IPS-15b (cell line): ENCODE data around the gene CLASRP.
A peak's percentile ranks its signal among the peaks of the same experiment; 100 is the strongest.

ENCODE experiments used
- H3K27me3 ChIP-seq: one replicate; pipeline ENCODE4 v1.6.1; 2013; ENCODE audit warnings: low read length; ENCODE audit not compliant: control insufficient read depth, insufficient read depth
- H3K36me3 ChIP-seq: one replicate; pipeline ENCODE4 v1.6.1; 2013; ENCODE audit warnings: low read length; ENCODE audit not compliant: control insufficient read depth, insufficient read depth
- H3K4me1 ChIP-seq: one replicate; pipeline ENCODE4 v1.6.1; 2013; ENCODE audit warnings: mild to moderate bottlenecking, low read length; ENCODE audit not compliant: control insufficient read depth, insufficient read depth
- H3K4me3 ChIP-seq: one replicate; pipeline ENCODE4 v1.5.1; 2013; ENCODE audit warnings: low read depth, low read length
- H3K9ac ChIP-seq: one replicate; pipeline ENCODE4 v1.6.1; 2013; ENCODE audit warnings: low read depth, mild to moderate bottlenecking, low read length
- H3K9me3 ChIP-seq: one replicate; pipeline ENCODE4 v1.6.1; 2013; ENCODE audit warnings: mild to moderate bottlenecking, low read length; ENCODE audit not compliant: control insufficient read depth, insufficient read depth

CLASRP gene

DNA sequence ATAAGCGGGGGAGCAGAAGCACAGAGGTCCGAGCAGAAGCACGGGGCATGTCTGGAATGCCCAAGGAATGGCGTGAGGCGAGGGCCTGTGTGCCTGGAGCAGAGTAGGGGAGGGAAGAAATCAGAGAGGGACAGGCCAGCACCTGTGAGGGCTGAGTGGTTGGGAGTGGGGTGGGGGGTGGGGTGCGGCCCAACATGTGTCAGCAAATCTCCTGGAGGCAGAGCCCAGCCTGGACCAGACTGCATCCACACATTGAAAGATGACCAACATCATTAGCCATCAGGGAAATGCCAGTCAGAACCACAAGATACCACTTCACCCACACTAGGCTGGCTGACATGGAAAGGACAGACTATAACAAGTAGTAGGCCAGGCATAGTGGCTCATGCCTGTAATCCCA, 11.2 kb downstream of the CLASRP start:
- no peaks in the 10 kb centered on the region for H3K27me3 ChIP-seq
- no peaks in the 10 kb centered on the region for H3K4me1 ChIP-seq
- no peaks in the 10 kb centered on the region for H3K9me3 ChIP-seq
- peak overlapping the region; percentile 47 for H3K9ac ChIP-seq
- H3K36me3 ChIP-seq, result peaks cover 36% of the 10 kb centered on the region
- H3K4me3 ChIP-seq, result no peak overlapping the region

DNA sequence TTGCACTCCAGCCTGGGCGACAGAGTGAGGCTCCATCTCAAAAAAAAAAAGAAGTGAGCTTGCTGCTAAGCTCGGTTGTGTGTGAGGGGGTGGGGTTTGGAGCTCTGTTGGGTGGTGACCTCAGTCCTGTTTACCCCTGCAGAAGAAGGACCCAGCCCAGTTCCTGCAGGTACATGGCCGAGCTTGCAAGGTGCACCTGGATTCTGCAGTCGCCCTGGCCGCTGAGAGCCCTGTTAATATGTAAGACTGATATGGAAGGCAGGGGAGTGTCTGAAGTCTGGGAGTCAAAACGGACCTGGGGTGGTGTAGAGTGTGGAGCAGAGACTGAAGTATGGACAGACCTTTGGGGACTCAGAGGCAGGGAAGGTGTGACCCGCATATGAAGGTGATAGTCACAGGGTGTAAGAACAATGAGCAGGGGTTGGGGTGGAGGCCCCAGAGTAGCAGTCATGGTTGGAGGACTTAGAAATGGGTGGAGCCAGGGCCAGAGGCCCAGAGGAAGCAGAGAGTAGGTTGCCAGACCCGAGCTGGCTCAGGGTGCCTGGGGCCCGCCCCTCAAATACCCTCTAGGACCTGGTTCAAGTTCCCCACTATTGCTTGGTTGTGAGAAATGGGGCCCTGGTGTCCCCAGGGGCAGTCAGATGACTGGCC, 13.2 kb downstream of the CLASRP start:
- H3K4me3 ChIP-seq, result no peak overlapping the region
- no peak overlapping the region for H3K9ac ChIP-seq
- no peaks in the 10 kb centered on the region for H3K9me3 ChIP-seq
- H3K36me3 ChIP-seq, result peaks cover 37% of the 10 kb centered on the region
- no peaks in the 10 kb centered on the region for H3K4me1 ChIP-seq
- no peaks in the 10 kb centered on the region for H3K27me3 ChIP-seq

DNA sequence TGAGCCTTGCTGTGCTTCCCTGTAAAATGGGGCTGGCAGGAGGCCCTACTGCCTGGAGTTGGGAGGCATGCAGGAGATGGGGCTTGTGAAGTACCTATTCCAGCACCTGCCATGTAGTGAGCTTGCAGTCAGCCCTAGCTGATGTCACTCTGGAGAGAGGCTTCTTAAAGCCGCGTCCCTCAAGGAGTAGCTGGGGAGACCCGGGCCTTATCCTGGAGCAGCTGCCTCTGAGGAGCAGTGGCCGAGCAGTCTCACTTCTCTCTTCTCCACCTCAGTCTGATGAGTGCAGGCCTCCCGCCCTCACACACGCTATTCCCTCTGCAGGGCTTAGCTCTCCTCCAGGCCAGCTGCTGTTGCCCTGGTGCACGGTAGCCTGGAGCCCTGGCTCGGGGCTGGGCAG, 18.0 kb downstream of the CLASRP start:
- Histone ChIP-seq H3K9ac (no peak overlapping the region), H3K4me1 (peaks cover 3% of the 10 kb centered on the region), H3K9me3 (no peaks in the 10 kb centered on the region), H3K36me3 (peaks cover 76% of the 10 kb centered on the region), H3K27me3 (no peaks in the 10 kb centered on the region), H3K4me3 (no peak overlapping the region)

DNA sequence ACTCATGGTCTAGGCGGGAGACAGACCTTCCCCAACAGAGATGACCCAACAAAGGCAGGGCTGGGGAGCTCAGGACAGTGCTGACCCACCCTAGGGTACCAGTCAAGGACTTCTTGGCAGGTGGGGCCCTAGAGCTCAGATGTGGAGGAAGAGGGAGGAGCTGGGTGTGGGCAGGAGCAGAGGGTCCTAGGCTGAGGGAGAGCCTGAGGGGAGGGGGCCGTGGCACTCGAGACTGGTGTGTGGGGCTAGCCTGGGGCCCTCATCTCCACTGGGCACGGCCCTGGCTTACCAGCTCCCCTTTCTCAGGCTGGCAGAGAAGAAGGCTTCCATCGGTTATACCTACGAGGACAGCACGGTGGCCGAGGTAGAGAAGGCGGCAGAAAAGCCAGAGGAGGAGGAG, 18.6 kb downstream of the CLASRP start:
- H3K4me1 ChIP-seq, result peaks cover 3% of the 10 kb centered on the region

DNA sequence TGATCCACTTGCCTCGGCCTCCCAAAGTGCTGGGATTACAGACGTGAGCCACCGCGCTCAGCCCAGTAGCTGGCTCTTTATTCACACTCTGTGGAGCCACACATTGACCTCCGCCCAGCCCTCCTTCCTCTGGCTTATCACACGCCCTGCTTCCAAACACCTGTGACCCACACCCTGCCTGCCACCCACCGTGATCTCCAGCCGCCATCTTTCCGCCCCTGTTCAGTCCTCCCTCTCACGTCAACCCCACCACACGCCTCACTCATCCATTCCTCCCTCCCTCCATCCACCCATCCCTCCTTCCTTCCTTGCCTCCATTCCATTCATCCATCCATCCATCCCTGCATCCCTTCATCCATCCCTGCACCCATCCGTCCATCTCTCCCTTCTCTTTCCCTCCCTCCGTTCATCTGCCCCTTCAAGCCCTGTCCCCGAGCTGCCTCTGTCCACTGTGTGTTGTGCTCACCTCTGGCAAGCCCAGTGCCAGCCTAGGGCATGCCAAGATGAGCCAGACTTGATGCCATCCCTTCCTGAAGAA, 19.8 kb downstream of the CLASRP start:
- Histone ChIP-seq H3K4me1 (peaks cover 3% of the 10 kb centered on the region), H3K36me3 (peaks cover 67% of the 10 kb centered on the region), H3K4me3 (no peak overlapping the region), H3K9ac (no peak overlapping the region), H3K27me3 (no peaks in the 10 kb centered on the region), H3K9me3 (no peaks in the 10 kb centered on the region)

More for the DNA sequence above, 18.6 kb downstream of the CLASRP start:
- no peaks in the 10 kb centered on the region for H3K9me3 ChIP-seq
- H3K4me3 ChIP-seq, result no peak overlapping the region
- no peaks in the 10 kb centered on the region for H3K27me3 ChIP-seq
- H3K9ac ChIP-seq, result no peak overlapping the region
- peaks cover 70% of the 10 kb centered on the region for H3K36me3 ChIP-seq

DNA sequence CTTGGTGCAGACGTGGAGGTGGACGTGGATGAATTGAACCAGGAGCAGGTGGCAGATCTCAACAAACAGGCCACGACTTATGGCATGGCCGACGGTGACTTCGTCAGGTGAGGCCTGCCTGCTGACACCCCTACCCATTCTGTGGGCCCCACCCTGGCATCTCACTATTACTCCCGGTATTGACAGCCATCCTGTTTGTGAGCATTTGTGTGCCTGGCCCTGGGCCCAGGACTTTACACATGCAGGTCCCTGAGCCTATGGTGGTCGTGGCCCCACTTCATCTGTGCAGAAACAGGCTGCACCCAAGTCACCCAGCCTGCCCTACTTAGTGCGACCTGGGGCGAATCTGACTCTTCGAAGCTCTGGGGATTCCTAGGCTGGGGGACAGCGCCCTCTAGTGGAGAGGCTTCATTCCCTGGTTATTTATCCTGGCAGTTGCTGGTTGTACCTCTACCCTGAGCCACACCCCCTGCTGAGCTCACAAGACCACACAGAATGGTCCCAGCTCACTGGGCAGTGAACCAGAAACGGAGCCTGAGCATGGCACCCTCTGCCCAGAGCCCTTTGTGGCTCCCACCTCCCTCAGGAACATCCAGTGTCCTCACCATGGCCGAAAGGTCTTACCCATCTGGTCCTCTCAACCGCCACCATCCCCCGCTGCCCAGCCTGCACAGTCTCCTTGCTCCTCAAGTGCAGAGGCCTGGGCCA, 20.6 kb downstream of the CLASRP start:
- Histone ChIP-seq H3K27me3 (no peaks in the 10 kb centered on the region), H3K4me1 (peaks cover 3% of the 10 kb centered on the region), H3K36me3 (peaks cover 67% of the 10 kb centered on the region), H3K4me3 (no peak overlapping the region), H3K9ac (no peak overlapping the region), H3K9me3 (no peaks in the 10 kb centered on the region)

DNA sequence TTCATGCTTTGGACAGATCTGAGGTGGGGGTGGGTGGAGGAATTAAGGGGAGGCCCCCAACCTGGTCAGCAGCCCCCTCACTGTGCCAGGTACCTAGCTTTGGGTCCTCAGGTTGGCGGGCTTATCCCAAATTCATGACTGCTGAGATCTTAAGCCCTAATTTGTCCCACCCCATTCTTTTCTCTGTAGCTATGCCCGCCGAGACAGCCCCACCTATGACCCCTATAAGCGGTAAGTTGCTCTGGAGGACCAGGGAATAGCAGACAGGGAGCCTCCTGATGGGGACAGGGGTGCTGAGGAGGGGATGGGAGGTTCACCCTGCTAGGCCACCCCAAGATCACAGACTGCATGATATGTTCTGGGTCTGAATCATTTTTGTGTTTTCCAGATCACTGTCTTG, 23.1 kb downstream of the CLASRP start:
- Histone ChIP-seq H3K9me3 (no peaks in the 10 kb centered on the region), H3K4me1 (peaks cover 3% of the 10 kb centered on the region), H3K36me3 (peaks cover 62% of the 10 kb centered on the region), H3K27me3 (no peaks in the 10 kb centered on the region), H3K9ac (no peak overlapping the region), H3K4me3 (no peak overlapping the region)

DNA sequence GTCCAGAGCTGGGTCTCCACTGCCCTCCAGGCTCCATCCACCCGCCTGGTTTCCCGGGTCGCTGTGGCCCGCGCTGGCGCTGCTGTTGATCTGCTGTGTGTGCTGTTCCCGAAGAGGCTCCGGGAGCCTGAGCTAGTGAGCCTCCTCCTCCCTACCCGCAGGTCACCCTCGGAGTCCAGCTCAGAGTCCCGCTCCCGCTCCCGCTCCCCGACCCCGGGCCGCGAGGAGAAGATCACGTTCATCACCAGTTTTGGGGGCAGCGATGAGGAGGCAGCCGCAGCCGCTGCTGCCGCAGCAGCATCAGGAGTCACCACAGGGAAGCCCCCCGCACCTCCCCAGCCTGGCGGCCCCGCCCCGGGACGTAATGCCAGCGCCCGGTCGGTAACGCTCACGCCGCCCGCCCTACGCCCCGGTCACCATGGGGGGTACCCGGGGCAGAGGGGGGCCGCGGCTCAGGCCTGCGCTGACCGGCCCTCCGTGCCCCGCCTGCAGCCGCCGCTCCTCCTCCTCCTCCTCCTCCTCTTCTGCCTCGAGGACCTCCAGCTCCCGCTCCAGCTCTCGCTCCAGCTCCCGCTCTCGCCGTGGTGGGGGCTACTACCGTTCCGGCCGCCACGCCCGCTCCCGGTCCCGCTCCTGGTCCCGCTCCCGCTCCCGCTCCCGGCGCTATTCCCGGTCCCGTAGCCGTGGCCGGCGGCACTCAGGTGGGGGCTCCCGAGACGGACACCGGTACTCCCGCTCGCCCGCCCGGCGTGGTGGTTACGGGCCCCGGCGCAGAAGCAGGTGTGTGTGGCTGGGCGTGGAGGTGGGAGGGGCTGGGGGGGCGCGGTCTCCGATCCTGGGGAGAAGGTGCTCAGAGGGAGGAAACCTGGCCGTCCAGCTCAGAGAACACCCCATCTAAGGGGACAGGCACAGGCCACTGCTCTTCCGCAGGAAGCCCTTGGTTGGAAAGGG, 25.3 kb downstream of the CLASRP start:
- no peak overlapping the region for H3K9ac ChIP-seq
- peaks cover 3% of the 10 kb centered on the region for H3K4me1 ChIP-seq
- H3K36me3 ChIP-seq, result peaks cover 52% of the 10 kb centered on the region
- H3K27me3 ChIP-seq, result no peaks in the 10 kb centered on the region
- H3K9me3 ChIP-seq, result no peaks in the 10 kb centered on the region
- no peak overlapping the region for H3K4me3 ChIP-seq

DNA sequence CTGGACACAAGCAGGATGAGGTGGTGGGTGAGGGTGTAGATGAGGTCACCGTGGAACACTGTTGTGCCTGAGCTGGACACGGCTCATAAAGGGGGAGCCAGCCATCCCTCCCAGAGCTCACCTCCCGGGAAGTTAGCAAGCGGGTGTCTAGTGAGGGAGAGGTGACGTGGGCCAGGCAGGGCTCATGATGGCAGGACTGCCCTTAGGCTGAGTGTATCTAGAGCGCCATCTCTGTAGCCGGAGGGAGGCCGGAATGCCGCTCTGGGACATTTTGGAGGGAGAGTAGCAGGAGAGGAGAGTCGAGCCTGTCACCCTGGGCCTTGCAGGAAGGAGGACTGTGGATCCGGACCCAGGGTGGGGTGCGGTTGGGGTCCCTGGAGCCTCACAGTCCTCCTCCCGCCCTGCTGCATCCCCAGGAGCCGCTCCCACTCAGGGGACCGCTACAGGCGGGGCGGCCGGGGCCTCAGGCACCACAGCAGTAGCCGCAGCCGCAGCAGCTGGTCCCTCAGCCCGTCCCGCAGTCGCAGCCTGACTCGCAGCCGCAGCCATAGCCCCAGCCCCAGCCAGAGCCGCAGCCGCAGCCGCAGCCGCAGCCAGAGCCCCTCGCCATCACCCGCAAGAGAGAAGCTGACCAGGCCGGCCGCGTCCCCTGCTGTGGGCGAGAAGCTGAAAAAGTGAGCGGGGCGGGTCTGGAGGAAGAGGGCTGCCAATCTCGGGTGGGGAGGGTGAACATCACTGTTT, 28.2 kb downstream of the CLASRP start:
- peaks cover 58% of the 10 kb centered on the region for H3K36me3 ChIP-seq
- H3K9ac ChIP-seq, result no peak overlapping the region
- no peaks in the 10 kb centered on the region for H3K27me3 ChIP-seq
- no peak overlapping the region for H3K4me3 ChIP-seq
- no peaks in the 10 kb centered on the region for H3K4me1 ChIP-seq
- no peaks in the 10 kb centered on the region for H3K9me3 ChIP-seq

DNA sequence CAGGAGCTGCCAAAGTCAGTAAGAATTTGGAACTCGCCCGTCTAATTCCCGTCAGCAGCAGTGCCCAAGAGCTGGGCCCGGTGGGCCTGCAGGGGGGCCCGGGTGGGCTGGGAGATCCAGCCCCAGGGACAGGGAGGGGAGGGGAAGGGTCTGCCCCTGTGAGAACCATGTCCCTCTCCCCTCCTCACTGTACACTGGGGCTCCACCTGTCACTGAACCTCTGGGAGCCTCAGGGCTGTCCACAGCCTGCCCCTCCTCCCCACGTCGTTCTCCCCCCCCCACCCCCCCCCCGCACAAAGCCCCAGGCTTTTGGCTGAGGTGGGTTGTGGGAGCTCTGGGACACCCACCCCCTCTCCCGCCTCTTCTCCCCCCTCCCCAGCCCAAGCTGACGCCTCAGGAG, 29.2 kb downstream of the CLASRP start:
- Histone ChIP-seq H3K36me3 (peaks cover 61% of the 10 kb centered on the region), H3K9me3 (no peaks in the 10 kb centered on the region), H3K27me3 (no peaks in the 10 kb centered on the region), H3K9ac (no peak overlapping the region), H3K4me1 (no peaks in the 10 kb centered on the region), H3K4me3 (no peak overlapping the region)

DNA sequence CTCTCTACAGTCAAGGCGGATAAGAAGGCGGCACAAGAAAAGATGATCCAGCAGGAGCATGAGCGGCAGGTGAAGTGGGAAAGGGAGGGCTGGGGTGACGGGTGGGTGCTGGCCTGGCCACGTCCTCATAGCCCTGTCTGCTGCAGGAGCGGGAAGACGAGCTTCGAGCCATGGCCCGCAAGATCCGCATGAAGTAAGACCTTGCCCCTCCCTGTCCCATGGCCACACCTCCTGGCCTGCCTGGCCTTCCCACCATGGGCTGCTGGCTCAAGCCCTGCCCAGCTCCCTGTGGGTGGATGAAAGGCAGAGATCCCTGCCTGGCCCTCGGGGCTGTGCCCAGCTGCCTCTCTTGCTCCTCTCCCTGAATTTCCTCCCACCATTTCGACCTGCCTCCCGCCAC, 30.2 kb downstream of the CLASRP start:
- Histone ChIP-seq H3K36me3 (peaks cover 56% of the 10 kb centered on the region), H3K4me3 (no peak overlapping the region), H3K4me1 (no peaks in the 10 kb centered on the region), H3K27me3 (no peaks in the 10 kb centered on the region), H3K9ac (no peak overlapping the region), H3K9me3 (no peaks in the 10 kb centered on the region)
